Activated T-cell treated with anti-CD3 and anti-CD28 coated beads, Interleukin-2, amount 50 U/mL, for 1 hour (primary cell): ENCODE data around the gene GDPGP1.
A peak's percentile ranks its signal among the peaks of the same experiment; 100 is the strongest.
"Not testable (repeated sequence)": the region's sequence is repeated elsewhere in the genome, so short reads cannot be mapped to it uniquely, and the experiment has no call there.

Experiments used
- DNase-seq: peaks from one replicate; pipeline ENCODE4 v3.0.0-alpha.2; 2020

GDPGP1 gene, protein sequence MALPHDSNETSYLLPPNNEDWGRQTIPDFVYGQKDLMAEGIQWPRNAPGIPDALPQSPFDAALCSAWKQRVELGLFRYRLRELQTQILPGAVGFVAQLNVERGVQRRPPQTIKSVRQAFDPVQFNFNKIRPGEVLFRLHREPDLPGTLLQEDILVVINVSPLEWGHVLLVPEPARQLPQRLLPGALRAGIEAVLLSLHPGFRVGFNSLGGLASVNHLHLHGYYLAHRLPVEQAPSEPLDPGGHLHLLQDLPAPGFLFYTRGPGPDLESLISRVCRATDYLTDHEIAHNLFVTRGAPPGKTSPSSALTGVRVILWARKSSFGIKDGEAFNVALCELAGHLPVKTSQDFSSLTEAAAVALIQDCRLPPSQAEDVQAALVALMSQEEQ

GRCh38 chr15:90234096-90234988, at the start of gene GDPGP1:
TSS of gene GDPGP1 (plus strand) at chr15:90234209. CDS start at chr15:90240909, 6,700 bp downstream.
- peak; percentile 96 for DNase-seq

DNA sequence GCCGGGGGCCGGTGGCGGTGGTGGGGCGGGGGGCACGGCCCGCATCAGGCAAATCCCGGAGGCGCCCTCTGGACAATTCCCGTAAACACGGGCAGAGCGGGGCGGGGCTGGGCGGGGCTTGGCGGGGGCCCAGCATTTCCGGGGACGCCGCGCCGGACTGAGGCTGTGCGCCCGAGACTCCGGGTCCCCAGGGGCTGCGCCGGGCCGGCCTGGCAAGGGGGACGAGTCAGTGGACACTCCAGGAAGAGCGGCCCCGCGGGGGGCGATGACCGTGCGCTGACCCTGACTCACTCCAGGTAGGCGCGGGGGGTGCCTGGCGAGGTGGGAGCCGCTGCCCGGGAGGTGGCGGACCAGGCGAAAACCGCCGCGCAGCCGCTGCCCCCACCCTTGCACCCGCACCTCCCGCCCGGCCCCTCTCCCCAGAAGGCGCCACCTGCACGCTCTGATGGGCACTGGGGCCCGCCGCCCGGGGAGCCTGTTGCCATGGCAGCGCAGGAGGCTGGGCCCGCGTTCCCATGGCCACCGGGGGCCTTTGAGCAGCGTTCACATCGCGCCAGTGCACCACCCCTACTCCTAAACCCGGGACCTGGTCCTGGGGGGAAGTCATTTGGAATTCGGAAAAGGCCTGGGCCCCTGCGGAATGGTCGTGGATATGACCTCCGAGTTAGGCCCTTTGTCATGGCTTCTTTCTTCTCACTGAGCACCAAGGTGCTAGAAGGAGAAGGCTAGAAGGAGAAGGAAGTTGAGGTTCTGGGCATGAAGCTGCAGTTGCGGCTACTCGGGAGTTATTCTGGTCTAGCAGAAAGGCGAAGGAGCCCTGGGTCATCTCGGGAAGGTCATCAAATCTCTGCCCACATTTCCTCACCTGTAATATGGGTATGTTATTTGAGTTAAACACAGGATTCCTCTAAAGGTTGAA, 49.0 kb upstream of the GDPGP1 start:
- peak; percentile 63 for DNase-seq

- no peak for DNase-seq
These were observed 46.6 kb upstream of the GDPGP1 start for GRCh38 chr15:90187257-90187868.

- not testable (repeated sequence) for DNase-seq
These were observed 45.9 kb upstream of the GDPGP1 start for GRCh38 chr15:90188065-90188464.

DNA sequence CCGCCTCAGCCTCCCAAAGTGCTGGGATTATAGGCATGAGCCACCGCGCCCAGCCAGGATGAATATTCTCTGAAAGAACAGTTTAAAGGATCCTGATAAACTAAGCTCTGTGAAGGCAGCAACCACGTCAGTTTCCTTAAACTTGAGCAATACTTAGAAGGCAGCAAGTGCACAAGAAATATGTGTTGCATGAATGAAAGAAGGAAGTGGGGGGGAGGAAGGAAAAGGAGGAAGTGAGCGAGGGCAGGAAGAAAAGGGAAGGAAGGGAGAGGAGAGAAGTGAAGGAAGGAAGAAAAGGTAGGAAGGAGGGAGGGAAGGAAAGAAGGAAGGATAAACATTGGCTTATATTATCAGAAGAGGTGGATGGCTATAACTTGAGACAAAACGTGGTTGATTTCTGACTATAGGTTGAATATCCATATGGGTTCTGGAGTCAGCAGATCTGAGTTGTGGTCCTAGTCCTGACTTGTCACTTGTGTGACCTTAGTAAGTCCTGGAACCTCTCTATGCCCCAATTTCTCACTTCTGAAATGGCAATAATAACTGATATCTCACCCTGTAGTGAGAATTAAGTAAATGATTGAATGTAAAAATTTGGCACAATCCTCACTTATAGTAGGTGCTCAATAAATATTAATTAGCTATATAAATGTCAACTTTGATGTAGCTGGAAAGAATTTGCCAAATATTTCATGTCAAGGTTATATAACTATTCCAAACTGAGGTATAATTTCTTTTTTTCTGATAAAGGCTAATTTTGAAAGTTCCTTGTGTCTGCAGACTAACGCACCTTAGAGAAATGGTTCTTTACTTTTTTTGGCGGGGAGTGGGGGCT, 44.9 kb upstream of the GDPGP1 start:
- DNase-seq = no peak

GRCh38 chr15:90189781-90190467, 44.1 kb upstream of the GDPGP1 start:
- no peak for DNase-seq

GRCh38 chr15:90190606-90191343, 43.2 kb upstream of the GDPGP1 start:
- no peak for DNase-seq

- no peak for DNase-seq
These were observed 42.7 kb upstream of the GDPGP1 start for GRCh38 chr15:90191344-90191687.

DNA sequence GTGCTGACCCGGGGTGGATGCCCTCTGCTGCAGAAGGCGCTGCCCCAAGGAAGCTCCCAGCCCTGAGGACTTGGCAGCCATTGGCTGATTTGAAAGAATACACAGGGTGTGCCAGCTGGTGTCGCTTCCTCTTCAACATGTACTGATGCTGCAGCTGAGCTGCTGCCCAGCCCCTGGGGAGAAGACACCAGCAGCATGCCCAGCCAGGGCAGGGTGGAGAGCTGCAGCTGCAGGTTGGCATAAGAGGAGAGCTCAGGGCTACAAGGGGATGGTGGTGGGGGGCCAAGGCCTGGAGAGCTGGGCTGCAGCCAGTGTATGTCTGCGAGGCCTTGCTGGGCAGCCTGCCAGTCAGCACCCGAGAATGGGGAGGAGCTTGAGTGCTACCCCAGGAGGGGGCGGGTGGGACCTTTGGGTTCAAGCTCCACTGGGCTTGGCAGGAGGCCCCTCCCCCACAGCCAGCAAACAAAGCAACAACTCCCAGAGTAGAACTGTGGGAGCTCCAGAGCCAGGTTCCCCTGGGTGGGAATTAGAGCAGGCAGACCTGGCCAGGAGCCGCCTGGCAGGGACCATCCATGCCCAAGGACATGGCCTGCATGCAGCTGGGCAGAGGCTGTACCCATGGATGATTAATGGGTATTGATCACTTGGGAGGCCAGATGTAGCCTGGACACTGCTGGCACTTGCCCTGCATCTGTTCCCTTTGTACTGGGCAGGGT, 42.1 kb upstream of the GDPGP1 start:
- peak; percentile 43 for DNase-seq

- DNase-seq = no peak
These were observed 40.8 kb upstream of the GDPGP1 start for GRCh38 chr15:90192961-90193786.

- no peak for DNase-seq
These were observed 39.4 kb upstream of the GDPGP1 start for GRCh38 chr15:90194655-90195054.

- DNase-seq = no peak
These were observed 33.4 kb upstream of the GDPGP1 start for GRCh38 chr15:90200534-90201129.

DNA sequence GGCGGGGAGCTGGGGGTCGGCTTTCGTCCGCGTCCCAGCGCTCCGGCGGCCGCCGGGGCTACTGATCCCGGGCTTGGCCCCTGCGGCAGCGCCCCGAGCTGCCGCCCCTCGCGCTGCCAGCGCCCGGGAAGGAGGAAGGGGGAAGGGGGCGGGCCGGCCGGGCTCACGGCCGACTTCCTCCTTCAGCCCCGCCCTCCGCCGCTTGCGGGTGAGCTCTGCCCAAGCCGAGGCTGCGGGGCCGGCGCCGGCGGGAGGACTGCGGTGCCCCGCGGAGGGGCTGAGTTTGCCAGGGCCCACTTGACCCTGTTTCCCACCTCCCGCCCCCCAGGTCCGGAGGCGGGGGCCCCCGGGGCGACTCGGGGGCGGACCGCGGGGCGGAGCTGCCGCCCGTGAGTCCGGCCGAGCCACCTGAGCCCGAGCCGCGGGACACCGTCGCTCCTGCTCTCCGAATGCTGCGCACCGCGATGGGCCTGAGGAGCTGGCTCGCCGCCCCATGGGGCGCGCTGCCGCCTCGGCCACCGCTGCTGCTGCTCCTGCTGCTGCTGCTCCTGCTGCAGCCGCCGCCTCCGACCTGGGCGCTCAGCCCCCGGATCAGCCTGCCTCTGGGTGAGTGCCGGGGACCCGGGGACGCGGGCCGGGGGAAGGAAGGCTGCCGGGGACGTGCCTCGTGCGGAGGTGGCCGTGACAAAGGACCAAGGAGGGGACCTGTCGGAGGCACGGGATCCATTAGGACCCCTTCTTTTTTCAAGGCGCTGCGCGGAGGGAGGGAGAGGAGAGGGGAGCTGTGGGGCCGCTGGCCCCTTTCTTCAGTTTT, 32.7 kb upstream of the GDPGP1 start, which contains the start of gene SEMA4B:
Gene SEMA4B, plus strand, starts transcription at position 201 of the 814 bp plus-strand sequence. Its CDS starts 249 bp downstream, at position 450.
- peak; percentile 77 for DNase-seq

DNA sequence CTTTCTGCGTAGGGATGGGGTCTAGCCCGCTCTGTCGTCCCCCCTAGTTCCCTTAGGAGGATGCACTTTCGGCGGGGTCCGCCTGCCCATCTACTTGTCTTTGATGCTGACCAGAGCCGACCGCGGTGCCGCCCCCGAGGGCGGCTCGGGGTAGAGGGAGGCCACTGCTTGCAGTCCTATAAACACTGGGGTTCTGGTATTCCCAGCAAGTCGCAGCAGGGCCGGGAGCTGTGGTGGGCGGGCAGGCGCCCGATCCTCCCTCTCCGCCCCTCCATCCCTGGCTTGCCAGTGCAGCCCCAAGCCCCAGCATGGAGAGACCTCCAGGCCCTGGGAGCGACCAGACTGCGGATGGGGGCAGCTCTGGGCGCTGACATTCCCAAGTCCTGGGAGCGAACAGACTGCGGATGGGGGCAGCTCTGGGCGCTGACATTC, 32.0 kb upstream of the GDPGP1 start:
- no peak for DNase-seq

DNA sequence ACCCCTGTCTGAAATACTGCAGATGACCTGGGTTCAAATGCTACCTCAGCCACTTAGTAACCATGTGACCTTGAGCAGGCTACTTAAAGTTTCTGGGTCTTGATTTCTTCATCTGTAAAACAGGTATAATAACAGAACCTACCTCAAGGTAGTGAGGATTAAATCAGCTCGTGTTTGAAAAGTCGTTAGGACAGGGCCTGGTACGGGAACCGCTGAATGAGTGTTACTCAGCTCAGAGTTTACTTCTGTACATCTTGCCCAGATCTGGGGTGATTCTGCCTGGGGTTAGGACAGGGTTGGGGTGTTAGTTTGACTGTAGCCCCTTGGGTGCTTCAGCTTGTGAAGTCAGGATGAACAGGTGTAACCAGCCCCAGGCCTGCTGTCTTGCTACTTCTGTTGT, 31.1 kb upstream of the GDPGP1 start:
- DNase-seq = no peak

- no peak for DNase-seq
These were observed 30.5 kb upstream of the GDPGP1 start for GRCh38 chr15:90203473-90203872.

DNA sequence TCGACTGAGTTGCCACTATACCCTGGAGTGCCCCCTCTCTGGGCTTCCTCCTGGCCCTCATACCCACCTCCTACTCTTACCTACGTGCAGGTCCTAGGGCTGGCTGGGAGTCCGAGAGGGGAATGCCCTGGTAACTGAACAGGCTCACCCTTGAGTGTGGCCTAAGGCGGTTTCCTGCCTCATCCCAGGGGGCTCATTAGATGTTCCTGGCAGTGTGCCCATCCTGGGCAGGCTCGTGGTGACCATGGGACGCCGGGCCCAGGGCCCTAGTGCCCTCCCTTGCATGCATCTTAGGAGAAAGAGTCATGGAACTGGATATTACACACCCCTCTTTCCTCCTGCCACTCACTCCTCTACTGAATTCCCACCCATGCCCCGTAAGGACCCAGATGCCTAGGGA, 30.1 kb upstream of the GDPGP1 start:
- DNase-seq = no peak
